H7 (cell line): ENCODE data around the gene EIF4G3. TPM values are rescaled to one million over a fixed set of nuclear protein-coding genes. Genes with fewer than 3 reads are reported as not detected.
"Not testable (repeated sequence)": the region's sequence is repeated elsewhere in the genome, so short reads cannot be mapped to it uniquely, and the experiment has no call there.

Source experiments
- DNase-seq: peaks from one replicate; pipeline ENCODE4 v3.0.0; 2012
- H3K27me3 ChIP-seq: 2 replicates; pipeline ENCODE4 v1.6.0; 2011; ENCODE audit warnings: mild to moderate bottlenecking, low read length; ENCODE audit not compliant: control insufficient read depth, insufficient read depth
- H3K36me3 ChIP-seq: replicated peaks from 2 replicates; pipeline ENCODE4 v1.5.1; 2011; ENCODE audit warnings: low read length; ENCODE audit not compliant: control insufficient read depth, insufficient read depth
- H3K4me3 ChIP-seq: 2 replicates; pipeline ENCODE4 v1.5.1; 2011; ENCODE audit warnings: low read depth, mild to moderate bottlenecking, control low read depth, low read length, moderate library complexity; ENCODE audit not compliant: insufficient read depth
- total RNA-seq: library from RNA; depleted of rRNA; stranded (reverse); fragments of >200 nt; shearing (Covaris generic); gene quantifications from 2 replicates; pipeline ENCODE4 v1.2.3, GENCODE V29; 2014

EIF4G3 gene
- total RNA-seq, 1 experiment from 2014 or later = 56.7 TPM

- Histone ChIP-seq H3K36me3 (peaks cover 4% of the 10 kb centered on the region), H3K4me3 (no peak overlapping the region), H3K27me3 (no peaks in the 10 kb centered on the region)
- DNase-seq = no peak
Observed at GRCh38 chr1:20875198-20875973, 301.3 kb downstream of the EIF4G3 start.

GRCh38 chr1:20873311-20873710 is 303.4 kb downstream of the EIF4G3 start:
- Histone ChIP-seq H3K4me3 (no peak overlapping the region), H3K36me3 (peaks cover 2% of the 10 kb centered on the region), H3K27me3 (no peaks in the 10 kb centered on the region)
- no peak for DNase-seq

- no peak for DNase-seq
- H3K27me3 ChIP-seq = no peaks in the 10 kb centered on the region
- peaks cover 2% of the 10 kb centered on the region for H3K36me3 ChIP-seq
Observed at GRCh38 chr1:20871419-20871818, 305.3 kb downstream of the EIF4G3 start.

GRCh38 chr1:20870718-20871117 is 306.0 kb downstream of the EIF4G3 start:
- H3K36me3 ChIP-seq = peaks cover under 1% of the 10 kb centered on the region
- DNase-seq = no peak
- no peaks in the 10 kb centered on the region for H3K27me3 ChIP-seq
- no peak overlapping the region for H3K4me3 ChIP-seq

More at GRCh38 chr1:20871419-20871818, 305.3 kb downstream of the EIF4G3 start:
- H3K4me3 ChIP-seq = no peak overlapping the region

- Histone ChIP-seq H3K4me3 (no peak overlapping the region), H3K36me3 (peaks cover 3% of the 10 kb centered on the region), H3K27me3 (no peaks in the 10 kb centered on the region)
- no peak for DNase-seq
Observed at GRCh38 chr1:20868263-20868662, 308.4 kb downstream of the EIF4G3 start.

- DNase-seq = no peak
- no peaks in the 10 kb centered on the region for H3K27me3 ChIP-seq
- H3K4me3 ChIP-seq = no peak overlapping the region
- H3K36me3 ChIP-seq = peaks cover 3% of the 10 kb centered on the region
Observed at GRCh38 chr1:20867847-20868246, 308.9 kb downstream of the EIF4G3 start.

- no peak for DNase-seq
- H3K4me3 ChIP-seq = no peak overlapping the region
- H3K36me3 ChIP-seq = peaks cover 3% of the 10 kb centered on the region
- H3K27me3 ChIP-seq = no peaks in the 10 kb centered on the region
Observed at GRCh38 chr1:20867062-20867461, 309.6 kb downstream of the EIF4G3 start.

GRCh38 chr1:20865001-20865400 is 311.7 kb downstream of the EIF4G3 start:
- no peak for DNase-seq
- no peaks in the 10 kb centered on the region for H3K27me3 ChIP-seq
- peaks cover 3% of the 10 kb centered on the region for H3K36me3 ChIP-seq
- H3K4me3 ChIP-seq = no peak overlapping the region

GRCh38 chr1:20854529-20854928 is 322.2 kb downstream of the EIF4G3 start:
- H3K36me3 ChIP-seq = peaks cover 21% of the 10 kb centered on the region
- no peak overlapping the region for H3K4me3 ChIP-seq
- no peaks in the 10 kb centered on the region for H3K27me3 ChIP-seq
- no peak for DNase-seq

- peaks cover 18% of the 10 kb centered on the region for H3K36me3 ChIP-seq
- not testable (repeated sequence) for H3K4me3 ChIP-seq, DNase-seq, H3K27me3 ChIP-seq
Observed at GRCh38 chr1:20851791-20852190, 324.9 kb downstream of the EIF4G3 start.

GRCh38 chr1:20850021-20850420 is 326.7 kb downstream of the EIF4G3 start:
- no peak for DNase-seq
- Histone ChIP-seq H3K27me3 (no peaks in the 10 kb centered on the region), H3K4me3 (no peak overlapping the region), H3K36me3 (peaks cover 15% of the 10 kb centered on the region)

- Histone ChIP-seq H3K36me3 (peaks cover 13% of the 10 kb centered on the region), H3K27me3 (no peaks in the 10 kb centered on the region), H3K4me3 (no peak overlapping the region)
- DNase-seq = no peak
Observed at GRCh38 chr1:20849100-20849499, 327.6 kb downstream of the EIF4G3 start.

GRCh38 chr1:20848162-20848561 is 328.5 kb downstream of the EIF4G3 start:
- Histone ChIP-seq H3K36me3 (peaks cover 12% of the 10 kb centered on the region), H3K4me3 (no peak overlapping the region), H3K27me3 (no peaks in the 10 kb centered on the region)
- DNase-seq = no peak

- H3K27me3 ChIP-seq = no peaks in the 10 kb centered on the region
- no peak overlapping the region for H3K4me3 ChIP-seq
- DNase-seq = no peak
- H3K36me3 ChIP-seq = peaks cover 10% of the 10 kb centered on the region
Observed at GRCh38 chr1:20847611-20848080, 329.1 kb downstream of the EIF4G3 start.

- DNase-seq = no peak
- peaks cover 9% of the 10 kb centered on the region for H3K36me3 ChIP-seq
- H3K4me3 ChIP-seq = no peak overlapping the region
- H3K27me3 ChIP-seq = no peaks in the 10 kb centered on the region
Observed at GRCh38 chr1:20846461-20847374, 330.0 kb downstream of the EIF4G3 start.
